Cardiac muscle cell (in vitro differentiated cells and primary cell): ENCODE data around the gene IL1RAPL2. TPM values are rescaled to one million over a fixed set of nuclear protein-coding genes. Genes with fewer than 3 reads are reported as not detected.

Experiments used
- DNase-seq, 2 donors: peaks; one replicate each; pipeline versions ENCODE4 v3.0.0 to v3.0.0-alpha.2; 2010 to 2017; ENCODE audit warnings: low read depth in 1 of 2, low spot score in 1 of 2
- H3K27ac ChIP-seq: fragments of 200-600 bp; sonication (generic); 2 replicates; pipeline ENCODE4 v1.5.1; 2016
- H3K27me3 ChIP-seq: fragments of 200-600 bp; sonication (generic); 2 replicates; pipeline ENCODE4 v1.6.0; 2016; ENCODE audit warnings: control low read depth
- H3K36me3 ChIP-seq: fragments of 200-600 bp; sonication (generic); 2 replicates; pipeline ENCODE4 v1.5.1; 2016; ENCODE audit warnings: control low read depth
- H3K4me1 ChIP-seq: fragments of 200-600 bp; sonication (generic); 2 replicates; pipeline ENCODE4 v1.8.1; 2017; ENCODE audit warnings: low read depth, mild to moderate bottlenecking, mixed run types
- H3K4me3 ChIP-seq: fragments of 200-600 bp; sonication (generic); 2 replicates; pipeline ENCODE4 v1.5.1; 2016; ENCODE audit warnings: mild to moderate bottlenecking
- H3K9me3 ChIP-seq: fragments of 200-600 bp; sonication (generic); 2 replicates; pipeline ENCODE4 v1.5.1; 2017; ENCODE audit warnings: low read depth, mild to moderate bottlenecking, control low read depth
- polyA plus RNA-seq: library from polyadenylated mRNA; unstranded; fragments of >200 nt; fragmentation: Nextera tagmentation; extraction: Ambion mirVana; gene quantifications from 2 replicates; pipeline ENCODE4 v1.2.1, GENCODE V29; 2016
- total RNA-seq: library from RNA; depleted of rRNA; stranded (reverse); fragments of >200 nt; gene quantifications from 2 replicates; pipeline ENCODE4 v1.2.3, GENCODE V29; 2016
- TF ChIP-seq, protein P1 (sequence below): IDR thresholded peaks from 2 replicates; pipeline ENCODE4 v1.5.1; 2012; ENCODE audit warnings: low read depth, mild to moderate bottlenecking, low read length

The IL1RAPL2 gene
- total and polyA plus RNA-seq, 2 experiments from 2014 or later = not detected

DNA sequence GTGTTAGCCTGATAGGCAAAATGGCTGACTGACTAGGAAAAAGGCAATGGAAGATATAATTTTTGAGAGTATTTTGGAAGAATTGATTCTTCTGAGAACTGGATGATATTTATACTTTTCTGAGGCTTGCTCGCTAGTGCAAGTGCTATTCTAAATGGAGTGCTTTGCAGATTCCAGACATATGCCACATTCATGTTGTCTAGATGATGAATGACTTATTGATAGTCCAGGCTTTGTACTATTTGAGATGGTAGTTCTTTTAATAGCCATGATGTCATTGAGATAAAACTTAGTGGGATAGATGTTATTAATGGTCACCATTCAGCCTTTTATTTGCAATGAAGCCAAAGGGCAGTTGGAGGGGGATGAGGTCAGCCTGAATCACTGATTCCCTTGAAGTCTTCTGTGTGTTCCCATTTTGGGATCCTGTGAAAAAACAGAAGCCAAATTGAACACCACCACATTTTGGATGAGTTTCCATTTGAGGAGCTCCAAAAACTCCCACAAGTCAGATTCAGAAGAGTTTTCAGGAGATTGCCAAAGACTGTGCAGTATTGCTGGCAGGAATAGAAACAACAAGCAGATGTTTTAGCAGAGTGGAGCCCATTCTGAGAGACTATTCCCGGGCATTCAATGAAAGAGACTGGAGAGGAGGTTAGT lies 184.1 kb downstream of the IL1RAPL2 start:
- DNase-seq = peak in 1 of 2 donors; percentile 3

DNA sequence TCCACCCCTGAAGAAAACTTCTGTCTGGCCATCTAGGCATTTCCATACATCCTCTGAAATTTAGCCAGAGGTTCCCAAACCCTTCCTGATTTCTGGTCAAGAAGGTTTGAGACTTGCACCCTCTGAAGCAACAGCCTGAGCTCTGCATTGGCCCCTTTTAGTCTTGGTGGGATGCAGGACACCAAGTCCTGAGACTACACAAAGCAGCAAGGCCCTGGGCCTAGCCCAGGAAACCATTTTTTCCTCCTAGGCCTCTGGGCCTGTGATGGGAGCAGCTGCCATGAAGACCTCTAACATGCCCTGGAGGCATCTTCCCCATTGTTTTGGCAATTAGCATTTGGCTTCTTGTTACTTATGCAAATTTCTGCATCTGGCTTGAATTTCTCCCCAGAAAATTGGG lies 196.6 kb downstream of the IL1RAPL2 start:
- TF ChIP-seq, protein P1, sequence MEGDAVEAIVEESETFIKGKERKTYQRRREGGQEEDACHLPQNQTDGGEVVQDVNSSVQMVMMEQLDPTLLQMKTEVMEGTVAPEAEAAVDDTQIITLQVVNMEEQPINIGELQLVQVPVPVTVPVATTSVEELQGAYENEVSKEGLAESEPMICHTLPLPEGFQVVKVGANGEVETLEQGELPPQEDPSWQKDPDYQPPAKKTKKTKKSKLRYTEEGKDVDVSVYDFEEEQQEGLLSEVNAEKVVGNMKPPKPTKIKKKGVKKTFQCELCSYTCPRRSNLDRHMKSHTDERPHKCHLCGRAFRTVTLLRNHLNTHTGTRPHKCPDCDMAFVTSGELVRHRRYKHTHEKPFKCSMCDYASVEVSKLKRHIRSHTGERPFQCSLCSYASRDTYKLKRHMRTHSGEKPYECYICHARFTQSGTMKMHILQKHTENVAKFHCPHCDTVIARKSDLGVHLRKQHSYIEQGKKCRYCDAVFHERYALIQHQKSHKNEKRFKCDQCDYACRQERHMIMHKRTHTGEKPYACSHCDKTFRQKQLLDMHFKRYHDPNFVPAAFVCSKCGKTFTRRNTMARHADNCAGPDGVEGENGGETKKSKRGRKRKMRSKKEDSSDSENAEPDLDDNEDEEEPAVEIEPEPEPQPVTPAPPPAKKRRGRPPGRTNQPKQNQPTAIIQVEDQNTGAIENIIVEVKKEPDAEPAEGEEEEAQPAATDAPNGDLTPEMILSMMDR = no peak
- H3K4me3 ChIP-seq = no peak overlapping the region
- H3K27ac ChIP-seq = no peak overlapping the region
- no peaks in the 10 kb centered on the region for H3K36me3 ChIP-seq
- DNase-seq = no peak
- peaks cover 7% of the 10 kb centered on the region for H3K4me1 ChIP-seq
- H3K27me3 ChIP-seq = no peaks in the 10 kb centered on the region
- H3K9me3 ChIP-seq = no peaks in the 10 kb centered on the region

More for the DNA sequence above, 184.1 kb downstream of the IL1RAPL2 start:
- TF ChIP-seq, protein P1 = no peak
- no peaks in the 10 kb centered on the region for H3K27me3 ChIP-seq
- peaks cover 4% of the 10 kb centered on the region for H3K4me1 ChIP-seq
- no peak overlapping the region for H3K27ac ChIP-seq
- no peaks in the 10 kb centered on the region for H3K9me3 ChIP-seq
- no peak overlapping the region for H3K4me3 ChIP-seq
- no peaks in the 10 kb centered on the region for H3K36me3 ChIP-seq

DNA sequence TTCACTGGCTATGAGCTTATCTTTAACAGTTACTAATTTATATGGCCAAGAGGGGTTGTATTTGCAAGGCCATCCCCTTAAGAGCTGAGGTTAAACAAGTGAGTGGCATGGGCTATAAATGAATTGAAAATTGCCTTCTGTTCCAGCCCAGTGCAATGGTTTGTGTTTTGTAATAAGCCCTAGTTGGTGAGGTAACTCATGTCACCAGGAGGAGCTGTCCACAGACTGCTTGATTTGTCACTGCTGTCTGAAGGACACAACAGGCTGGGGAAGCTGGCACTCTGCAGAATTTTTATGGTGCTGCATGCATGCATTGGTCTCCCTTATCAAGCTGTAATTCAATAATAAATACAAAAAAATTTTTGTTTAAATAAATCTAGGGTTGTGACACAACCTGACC lies 223.8 kb downstream of the IL1RAPL2 start:
- Histone ChIP-seq H3K4me3 (no peak overlapping the region), H3K9me3 (no peaks in the 10 kb centered on the region), H3K27ac (no peak overlapping the region), H3K27me3 (no peaks in the 10 kb centered on the region), H3K4me1 (peaks cover 8% of the 10 kb centered on the region), H3K36me3 (no peaks in the 10 kb centered on the region)
- TF ChIP-seq, protein P1 = no peak
- peak in 1 of 2 donors; percentile 62 for DNase-seq

DNA sequence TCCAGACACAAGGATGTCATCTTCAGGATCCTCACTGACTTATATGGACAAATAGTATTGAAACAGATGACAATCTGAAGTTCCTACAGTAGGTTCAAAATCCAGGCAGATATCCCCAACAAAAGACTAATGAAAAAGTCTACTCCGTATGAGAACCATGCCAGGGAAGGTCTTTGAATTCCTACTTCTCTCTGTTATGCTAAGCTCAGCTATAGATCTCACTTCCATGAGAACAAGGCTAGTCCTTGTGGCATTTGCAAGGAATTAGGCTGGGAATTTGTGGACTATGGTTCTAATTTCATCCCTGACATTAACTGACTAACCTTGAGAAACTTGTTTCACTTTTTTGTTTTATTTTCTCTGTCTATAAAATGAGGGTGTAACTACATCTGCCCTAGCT lies 229.8 kb downstream of the IL1RAPL2 start:
- H3K27ac ChIP-seq = no peak overlapping the region
- no peaks in the 10 kb centered on the region for H3K27me3 ChIP-seq
- no peaks in the 10 kb centered on the region for H3K36me3 ChIP-seq
- H3K4me1 ChIP-seq = no peaks in the 10 kb centered on the region
- DNase-seq = no peak
- H3K9me3 ChIP-seq = no peaks in the 10 kb centered on the region
- no peak overlapping the region for H3K4me3 ChIP-seq
- TF ChIP-seq, protein P1 = no peak

DNA sequence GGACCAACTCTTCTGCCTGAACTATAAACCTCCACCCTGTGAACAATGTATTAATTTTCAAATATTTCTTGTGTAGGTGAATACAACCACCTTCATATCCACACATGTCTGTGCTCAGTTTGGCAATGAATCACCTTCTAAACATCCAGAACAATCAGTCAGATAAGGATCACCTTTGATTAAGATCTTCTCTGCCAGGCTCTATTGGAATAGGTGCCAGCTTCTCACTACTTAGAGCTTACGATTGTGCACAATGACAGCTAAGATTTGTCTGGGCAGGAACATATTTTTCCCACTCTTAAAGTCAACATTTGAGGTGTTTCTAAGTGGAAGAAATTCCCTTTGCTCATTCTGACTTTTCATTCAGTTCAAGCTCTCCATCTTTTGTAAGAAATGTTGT lies 237.2 kb downstream of the IL1RAPL2 start:
- Histone ChIP-seq H3K27me3 (no peaks in the 10 kb centered on the region), H3K4me3 (no peak overlapping the region), H3K4me1 (no peaks in the 10 kb centered on the region), H3K36me3 (no peaks in the 10 kb centered on the region), H3K27ac (no peak overlapping the region), H3K9me3 (no peaks in the 10 kb centered on the region)
- DNase-seq = no peak
- TF ChIP-seq, protein P1 = no peak

DNA sequence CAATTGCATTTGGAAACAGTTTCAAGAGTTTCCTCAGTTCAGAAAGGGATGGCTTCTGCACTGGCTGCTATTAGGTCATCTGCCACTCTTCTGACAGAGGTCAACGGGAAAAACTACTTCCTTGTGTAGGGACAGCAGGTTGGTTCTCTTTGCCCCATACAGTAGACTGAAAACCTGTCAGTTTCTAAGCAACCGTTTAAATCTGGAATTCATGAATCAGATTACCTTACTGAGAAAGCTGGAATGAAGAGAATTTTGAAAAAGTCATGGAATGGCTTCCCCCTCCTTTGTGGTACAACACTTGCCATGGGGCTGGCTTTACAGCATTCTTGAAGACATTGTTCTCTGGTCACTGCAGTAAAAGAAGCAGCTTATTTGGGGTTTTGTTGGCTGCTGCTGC lies 240.3 kb downstream of the IL1RAPL2 start:
- TF ChIP-seq, protein P1 = no peak
- Histone ChIP-seq H3K9me3 (no peaks in the 10 kb centered on the region), H3K27ac (no peak overlapping the region), H3K4me3 (no peak overlapping the region), H3K36me3 (no peaks in the 10 kb centered on the region), H3K4me1 (no peaks in the 10 kb centered on the region), H3K27me3 (no peaks in the 10 kb centered on the region)
- DNase-seq = no peak
